ENCODE measurements around the gene NCAPD3.
A peak's percentile ranks its signal among the peaks of the same experiment; 100 is the strongest.

DNA sequence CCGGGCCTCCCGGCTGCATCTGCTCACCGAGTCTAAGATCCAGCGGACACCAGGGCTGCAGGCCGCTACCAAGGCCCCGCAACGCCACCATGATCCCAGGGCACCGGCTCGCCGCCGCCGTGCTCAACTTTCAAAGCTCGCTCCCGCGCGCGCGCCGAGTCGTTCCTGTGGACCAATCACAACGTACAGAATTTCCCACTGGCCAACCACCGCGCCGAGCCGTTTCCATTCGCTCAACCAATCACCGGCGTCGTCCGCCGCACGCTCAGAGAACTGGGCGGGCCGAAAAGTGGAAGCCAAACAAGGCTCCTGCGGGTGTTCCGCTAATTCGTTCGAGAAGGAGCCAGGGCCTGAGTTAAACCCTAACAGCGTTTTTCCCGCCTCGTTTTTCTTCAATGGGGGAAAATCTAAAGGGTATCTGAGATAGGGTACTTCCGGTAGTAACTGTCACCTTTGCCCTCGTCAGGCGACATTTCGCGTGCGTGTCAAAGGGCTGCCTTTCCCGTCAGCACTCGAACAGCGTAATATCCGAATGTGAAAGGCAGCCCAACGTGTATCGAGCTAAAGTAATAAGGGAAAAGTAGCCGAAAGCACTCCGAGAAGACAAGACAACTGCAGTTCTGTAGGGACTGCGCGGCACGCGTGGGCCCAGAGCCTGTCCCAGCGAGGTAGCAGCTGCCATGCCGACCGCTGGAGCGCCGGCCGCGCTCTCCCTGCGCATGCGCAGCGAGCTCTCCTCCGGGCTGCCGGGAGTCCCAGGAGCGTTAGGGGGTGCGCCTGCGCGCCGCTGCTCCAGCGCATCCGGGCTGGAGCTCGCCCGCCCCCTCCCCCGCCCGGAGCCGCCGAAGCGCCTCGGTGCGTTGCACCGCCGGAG is at the start of gene NCAPD3, which contains the start of gene VPS26B:
- TF ChIP-seq, protein P1, sequence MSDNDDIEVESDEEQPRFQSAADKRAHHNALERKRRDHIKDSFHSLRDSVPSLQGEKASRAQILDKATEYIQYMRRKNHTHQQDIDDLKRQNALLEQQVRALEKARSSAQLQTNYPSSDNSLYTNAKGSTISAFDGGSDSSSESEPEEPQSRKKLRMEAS (IDR thresholded peaks at IDR 0.05): peak; percentile 86
- no peak for TF ChIP-seq CEBPB (IDR thresholded peaks at IDR 0.05)
- TF ChIP-seq ZBTB7A (IDR thresholded peaks at IDR 0.05; ENCODE audit: low read depth): no peak
- TF ChIP-seq CREB1 (IDR thresholded peaks at IDR 0.05; ENCODE audit: low read depth): no peak
- TF ChIP-seq EP300 (IDR thresholded peaks at IDR 0.05; ENCODE audit: borderline replicate concordance): no peak
- peak; percentile 78 for TF ChIP-seq YY1 (IDR thresholded peaks at IDR 0.05; ENCODE audit: low read depth)
- peak; percentile 55; the same call in 1 of the 2 replicates for TF ChIP-seq TAF1 (IDR thresholded peaks at IDR 0.05; ENCODE audit: low read depth)
- no peak for TF ChIP-seq RAD21 (IDR thresholded peaks at IDR 0.05; ENCODE audit: low read depth)
- no peak for TF ChIP-seq TEAD4 (IDR thresholded peaks at IDR 0.05)
- TF ChIP-seq NFIC (IDR thresholded peaks at IDR 0.05): no peak
- TF ChIP-seq, protein P2, sequence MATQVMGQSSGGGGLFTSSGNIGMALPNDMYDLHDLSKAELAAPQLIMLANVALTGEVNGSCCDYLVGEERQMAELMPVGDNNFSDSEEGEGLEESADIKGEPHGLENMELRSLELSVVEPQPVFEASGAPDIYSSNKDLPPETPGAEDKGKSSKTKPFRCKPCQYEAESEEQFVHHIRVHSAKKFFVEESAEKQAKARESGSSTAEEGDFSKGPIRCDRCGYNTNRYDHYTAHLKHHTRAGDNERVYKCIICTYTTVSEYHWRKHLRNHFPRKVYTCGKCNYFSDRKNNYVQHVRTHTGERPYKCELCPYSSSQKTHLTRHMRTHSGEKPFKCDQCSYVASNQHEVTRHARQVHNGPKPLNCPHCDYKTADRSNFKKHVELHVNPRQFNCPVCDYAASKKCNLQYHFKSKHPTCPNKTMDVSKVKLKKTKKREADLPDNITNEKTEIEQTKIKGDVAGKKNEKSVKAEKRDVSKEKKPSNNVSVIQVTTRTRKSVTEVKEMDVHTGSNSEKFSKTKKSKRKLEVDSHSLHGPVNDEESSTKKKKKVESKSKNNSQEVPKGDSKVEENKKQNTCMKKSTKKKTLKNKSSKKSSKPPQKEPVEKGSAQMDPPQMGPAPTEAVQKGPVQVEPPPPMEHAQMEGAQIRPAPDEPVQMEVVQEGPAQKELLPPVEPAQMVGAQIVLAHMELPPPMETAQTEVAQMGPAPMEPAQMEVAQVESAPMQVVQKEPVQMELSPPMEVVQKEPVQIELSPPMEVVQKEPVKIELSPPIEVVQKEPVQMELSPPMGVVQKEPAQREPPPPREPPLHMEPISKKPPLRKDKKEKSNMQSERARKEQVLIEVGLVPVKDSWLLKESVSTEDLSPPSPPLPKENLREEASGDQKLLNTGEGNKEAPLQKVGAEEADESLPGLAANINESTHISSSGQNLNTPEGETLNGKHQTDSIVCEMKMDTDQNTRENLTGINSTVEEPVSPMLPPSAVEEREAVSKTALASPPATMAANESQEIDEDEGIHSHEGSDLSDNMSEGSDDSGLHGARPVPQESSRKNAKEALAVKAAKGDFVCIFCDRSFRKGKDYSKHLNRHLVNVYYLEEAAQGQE (IDR thresholded peaks at IDR 0.05; ENCODE audit: low read depth): no peak

Data from Ishikawa (cell line).